GM10248 (cell line): ENCODE results near the gene YAE1.

Source experiments
- CTCF ChIA-PET: fragments of 300-600 bp; sonication (Branson Sonifier 250); formaldehyde crosslinking; extraction: SDS; loops from one replicate; lab custom pipeline; 2021; ENCODE audit warnings: antibody characterized with exemption; lab: Yijun Ruan, JAX
- POLR2A ChIA-PET: fragments of 350-650 bp; sonication (Branson Sonifier 250); formaldehyde crosslinking; extraction: SDS; loops from one replicate; lab custom pipeline; 2020; ENCODE audit warnings: antibody characterized with exemption; lab: Yijun Ruan, JAX
- DNase-seq: peaks from one replicate; pipeline ENCODE4 v3.0.0; 2012; ENCODE audit errors: extremely low spot score
- CTCF ChIP-seq: IDR thresholded peaks from 2 replicates; pipeline ENCODE4 v1.5.1; 2012; ENCODE audit warnings: mild to moderate bottlenecking, low read depth; ENCODE audit errors: extremely low read depth, missing control alignments, control extremely low read depth

The YAE1 gene

GRCh38 chr7:39577229-39577874 lies 11.1 kb downstream of the YAE1 start:
- DNase-seq: no peak
- POLR2A ChIA-PET: interaction anchor here (0.8 to 1.2 kb wide), 2 partner anchors 157 to 371 kb away, joined by 3 to 4 read pairs; no protein-coding TSS in a partner anchor
- CTCF ChIA-PET: interaction anchor here (1.0 to 11.3 kb wide), 10 partner anchors 11 to 475 kb away, joined by 4 to 464 read pairs (median 6); partner anchors contain the start of gene YAE1
- TF ChIP-seq CTCF: no peak

- peak; percentile 83 for TF ChIP-seq CTCF
- peak; percentile 82 for DNase-seq
- CTCF ChIA-PET: interaction anchor here (0.6 to 11.3 kb wide), 57 partner anchors 9 to 532 kb away, joined by 3 to 464 read pairs (median 5); partner anchors contain the start of genes RALA and YAE1
- POLR2A ChIA-PET: interaction anchor here (0.6 kb wide), 1 partner anchor 40 kb away, joined by 3 read pairs; no protein-coding TSS in a partner anchor
Observed at GRCh38 chr7:39580149-39580874, 14.1 kb downstream of the YAE1 start.

- POLR2A ChIA-PET: no interaction called here
Observed at GRCh38 chr7:39582536-39582935, 16.3 kb downstream of the YAE1 start.

GRCh38 chr7:39583539-39583938 lies 17.3 kb downstream of the YAE1 start:
- POLR2A ChIA-PET: no interaction called here
- no peak for DNase-seq
- CTCF ChIA-PET: interaction anchor here (0.5 to 11.3 kb wide), 4 partner anchors 39 to 470 kb away, joined by 3 to 464 read pairs (median 17); no protein-coding TSS in a partner anchor
- TF ChIP-seq CTCF: no peak

More at GRCh38 chr7:39582536-39582935, 16.3 kb downstream of the YAE1 start:
- CTCF ChIA-PET: interaction anchor here (1.7 to 11.3 kb wide), 6 partner anchors 18 to 471 kb away, joined by 3 to 464 read pairs (median 20); no protein-coding TSS in a partner anchor
- TF ChIP-seq CTCF: no peak
- no peak for DNase-seq

- DNase-seq: no peak
- TF ChIP-seq CTCF: no peak
- CTCF ChIA-PET: no interaction called here
- POLR2A ChIA-PET: no interaction called here
Observed at GRCh38 chr7:39587393-39587792, 21.2 kb downstream of the YAE1 start.

- TF ChIP-seq CTCF: no peak
- ChIA-PET CTCF (interaction anchor here (0.9 to 3.0 kb wide), 6 partner anchors 9 to 464 kb away, joined by 3 to 53 read pairs (median 4); no protein-coding TSS in a partner anchor), POLR2A (interaction anchor here (0.7 kb wide), 1 partner anchor 16 kb away, joined by 3 read pairs; no protein-coding TSS in a partner anchor)
- DNase-seq: no peak
Observed at GRCh38 chr7:39588416-39588815, 22.2 kb downstream of the YAE1 start.
